HL-60 (cell line): ENCODE measurements around the gene RPA1.

Experiments used
- DNase-seq, 2 experiments: peaks; one replicate each; pipeline ENCODE4 v3.0.0-alpha.2; 2010 to 2020; ENCODE audit warnings: low read depth in 1 of 2, low spot score in 1 of 2
- H3K27ac ChIP-seq: fragments of 250-450 bp; sonication (Bioruptor Pico); replicated peaks from 2 replicates; pipeline ENCODE4 v1.5.1; 2020; ENCODE audit warnings: mild to moderate bottlenecking, moderate library complexity
- H3K27me3 ChIP-seq: fragments of 250-450 bp; sonication (Bioruptor Pico); 2 replicates; pipeline ENCODE4 v1.5.1; 2021; ENCODE audit warnings: mild to moderate bottlenecking, moderate library complexity; ENCODE audit not compliant: insufficient read depth, poor library complexity, severe bottlenecking
- H3K4me3 ChIP-seq: replicated peaks from 2 replicates; pipeline ENCODE4 v1.5.1; 2011; ENCODE audit warnings: mild to moderate bottlenecking, control low read depth, low read length; ENCODE audit not compliant: insufficient read depth
- GABPA ChIP-seq: IDR thresholded peaks from 2 replicates; pipeline ENCODE4 v1.6.1; 2012; ENCODE audit warnings: low read depth
- POLR2AphosphoS5 ChIP-seq: IDR thresholded peaks from 2 replicates; pipeline ENCODE4 v1.6.1; 2012; ENCODE audit warnings: low read depth
- SPI1 ChIP-seq: IDR thresholded peaks from 2 replicates; pipeline ENCODE4 v1.6.1; 2012; ENCODE audit warnings: low read depth, mild to moderate bottlenecking, borderline replicate concordance
- TF ChIP-seq, protein P1 (sequence below): IDR thresholded peaks from 2 replicates; pipeline ENCODE4 v1.6.1; 2012; ENCODE audit warnings: low read depth; ENCODE audit not compliant: insufficient replicate concordance
- TF ChIP-seq, protein P2 (sequence below): IDR thresholded peaks from one replicate; pipeline ENCODE4 v1.5.1; 2011; ENCODE audit warnings: low read length, control low read depth, inconsistent platforms; ENCODE audit not compliant: insufficient read depth

RPA1 gene

DNA sequence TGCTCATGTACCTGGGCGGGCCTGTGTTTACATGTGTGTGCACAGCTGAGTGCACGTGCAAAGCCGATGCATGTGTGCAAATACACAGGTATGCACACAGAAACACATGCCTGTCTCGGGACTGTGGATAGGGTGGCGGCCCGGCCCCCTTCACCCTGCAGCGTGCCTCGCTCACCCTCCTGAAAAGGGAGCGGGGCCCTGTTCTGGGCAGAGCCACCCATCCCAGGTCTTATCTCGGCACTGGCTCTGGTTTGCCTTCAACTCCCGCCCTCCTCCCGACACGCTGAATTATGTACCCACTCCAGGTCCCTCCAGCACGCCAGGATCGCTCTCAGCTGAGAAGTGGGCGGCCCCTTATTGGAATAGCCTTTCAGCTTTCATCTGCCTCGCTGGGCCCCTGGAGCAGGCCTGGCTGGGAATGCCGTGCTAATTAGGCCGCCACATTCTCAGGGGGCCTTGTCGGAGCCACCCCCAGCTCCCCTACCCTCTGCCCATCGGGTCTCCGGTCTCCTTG is 117.5 kb downstream of the RPA1 start:
- no peak for DNase-seq
- no peak for TF ChIP-seq POLR2AphosphoS5
- TF ChIP-seq GABPA, result no peak
- TF ChIP-seq SPI1, result no peak
- TF ChIP-seq, protein P1, sequence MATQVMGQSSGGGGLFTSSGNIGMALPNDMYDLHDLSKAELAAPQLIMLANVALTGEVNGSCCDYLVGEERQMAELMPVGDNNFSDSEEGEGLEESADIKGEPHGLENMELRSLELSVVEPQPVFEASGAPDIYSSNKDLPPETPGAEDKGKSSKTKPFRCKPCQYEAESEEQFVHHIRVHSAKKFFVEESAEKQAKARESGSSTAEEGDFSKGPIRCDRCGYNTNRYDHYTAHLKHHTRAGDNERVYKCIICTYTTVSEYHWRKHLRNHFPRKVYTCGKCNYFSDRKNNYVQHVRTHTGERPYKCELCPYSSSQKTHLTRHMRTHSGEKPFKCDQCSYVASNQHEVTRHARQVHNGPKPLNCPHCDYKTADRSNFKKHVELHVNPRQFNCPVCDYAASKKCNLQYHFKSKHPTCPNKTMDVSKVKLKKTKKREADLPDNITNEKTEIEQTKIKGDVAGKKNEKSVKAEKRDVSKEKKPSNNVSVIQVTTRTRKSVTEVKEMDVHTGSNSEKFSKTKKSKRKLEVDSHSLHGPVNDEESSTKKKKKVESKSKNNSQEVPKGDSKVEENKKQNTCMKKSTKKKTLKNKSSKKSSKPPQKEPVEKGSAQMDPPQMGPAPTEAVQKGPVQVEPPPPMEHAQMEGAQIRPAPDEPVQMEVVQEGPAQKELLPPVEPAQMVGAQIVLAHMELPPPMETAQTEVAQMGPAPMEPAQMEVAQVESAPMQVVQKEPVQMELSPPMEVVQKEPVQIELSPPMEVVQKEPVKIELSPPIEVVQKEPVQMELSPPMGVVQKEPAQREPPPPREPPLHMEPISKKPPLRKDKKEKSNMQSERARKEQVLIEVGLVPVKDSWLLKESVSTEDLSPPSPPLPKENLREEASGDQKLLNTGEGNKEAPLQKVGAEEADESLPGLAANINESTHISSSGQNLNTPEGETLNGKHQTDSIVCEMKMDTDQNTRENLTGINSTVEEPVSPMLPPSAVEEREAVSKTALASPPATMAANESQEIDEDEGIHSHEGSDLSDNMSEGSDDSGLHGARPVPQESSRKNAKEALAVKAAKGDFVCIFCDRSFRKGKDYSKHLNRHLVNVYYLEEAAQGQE, result no peak
- TF ChIP-seq, protein P2, sequence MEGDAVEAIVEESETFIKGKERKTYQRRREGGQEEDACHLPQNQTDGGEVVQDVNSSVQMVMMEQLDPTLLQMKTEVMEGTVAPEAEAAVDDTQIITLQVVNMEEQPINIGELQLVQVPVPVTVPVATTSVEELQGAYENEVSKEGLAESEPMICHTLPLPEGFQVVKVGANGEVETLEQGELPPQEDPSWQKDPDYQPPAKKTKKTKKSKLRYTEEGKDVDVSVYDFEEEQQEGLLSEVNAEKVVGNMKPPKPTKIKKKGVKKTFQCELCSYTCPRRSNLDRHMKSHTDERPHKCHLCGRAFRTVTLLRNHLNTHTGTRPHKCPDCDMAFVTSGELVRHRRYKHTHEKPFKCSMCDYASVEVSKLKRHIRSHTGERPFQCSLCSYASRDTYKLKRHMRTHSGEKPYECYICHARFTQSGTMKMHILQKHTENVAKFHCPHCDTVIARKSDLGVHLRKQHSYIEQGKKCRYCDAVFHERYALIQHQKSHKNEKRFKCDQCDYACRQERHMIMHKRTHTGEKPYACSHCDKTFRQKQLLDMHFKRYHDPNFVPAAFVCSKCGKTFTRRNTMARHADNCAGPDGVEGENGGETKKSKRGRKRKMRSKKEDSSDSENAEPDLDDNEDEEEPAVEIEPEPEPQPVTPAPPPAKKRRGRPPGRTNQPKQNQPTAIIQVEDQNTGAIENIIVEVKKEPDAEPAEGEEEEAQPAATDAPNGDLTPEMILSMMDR, result no peak
- no peaks in the 10 kb centered on the region for H3K27me3 ChIP-seq
- no peak overlapping the region for H3K4me3 ChIP-seq
- H3K27ac ChIP-seq, result no peak overlapping the region

DNA sequence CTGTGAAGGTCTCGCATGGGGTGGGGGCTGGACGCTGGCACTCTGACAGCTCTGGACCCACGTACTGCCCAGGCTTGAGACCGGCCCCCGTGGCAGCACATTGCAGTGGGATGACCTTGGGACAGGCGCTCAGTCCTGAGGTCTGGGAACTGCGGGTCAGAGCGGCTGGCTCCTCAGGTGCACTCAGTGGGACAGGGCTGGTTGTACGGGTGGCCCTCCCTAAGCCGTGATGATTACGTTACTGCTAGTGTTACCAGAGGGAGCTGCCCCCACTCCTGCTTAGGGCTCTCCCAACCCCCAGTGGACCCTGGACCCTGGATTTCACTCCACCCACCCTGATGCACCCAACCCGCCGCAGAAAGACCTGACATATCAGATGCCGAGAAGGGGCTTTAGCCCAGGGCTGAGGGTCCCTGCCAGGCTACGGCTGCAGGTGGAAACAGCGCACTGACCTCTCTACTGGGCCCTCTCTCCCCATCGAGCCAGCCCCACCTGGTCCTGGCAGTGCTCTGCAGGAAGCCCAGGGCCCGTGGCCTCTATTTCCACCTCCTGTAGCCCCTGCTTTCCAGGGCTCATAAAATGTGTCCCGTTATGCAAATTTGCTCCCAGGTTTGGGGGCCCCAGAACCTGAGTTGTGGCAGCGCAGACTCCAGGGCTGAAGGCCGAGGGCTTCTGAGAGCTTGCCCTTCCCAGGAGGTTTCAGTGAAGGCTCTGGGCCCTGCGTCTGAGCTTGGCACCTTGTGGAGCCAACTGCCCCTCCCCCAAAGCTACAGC is 118.1 kb downstream of the RPA1 start:
- no peak for DNase-seq
- no peak overlapping the region for H3K27ac ChIP-seq
- H3K27me3 ChIP-seq, result no peaks in the 10 kb centered on the region
- TF ChIP-seq GABPA (no peak), POLR2AphosphoS5 (no peak), SPI1 (no peak)
- TF ChIP-seq, protein P2, result no peak
- TF ChIP-seq, protein P1, result no peak
- H3K4me3 ChIP-seq, result no peak overlapping the region

DNA sequence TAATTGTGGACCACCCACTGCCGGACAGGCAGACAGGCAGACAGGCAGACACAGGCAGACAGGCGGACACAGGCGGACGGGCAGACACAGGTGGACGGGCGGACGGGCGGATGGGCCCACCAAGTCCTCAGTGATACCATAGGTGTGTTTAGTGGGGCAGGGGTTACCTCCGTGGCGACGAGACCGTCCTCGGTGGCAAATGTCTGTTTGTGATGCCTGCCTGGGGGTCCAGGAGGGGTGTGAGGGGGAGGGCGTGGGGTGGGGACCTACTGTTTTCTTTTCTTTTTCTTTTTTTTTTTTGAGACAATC is 118.7 kb downstream of the RPA1 start:
- TF ChIP-seq, protein P1, result no peak
- TF ChIP-seq GABPA (no peak), SPI1 (no peak), POLR2AphosphoS5 (no peak)
- TF ChIP-seq, protein P2, result no peak
- Histone ChIP-seq H3K4me3 (no peak overlapping the region), H3K27me3 (no peaks in the 10 kb centered on the region), H3K27ac (no peak overlapping the region)
- no peak for DNase-seq
